GM12891 (cell line): ENCODE data around the gene NCAM1.

Experiments used
- DNase-seq: peaks from one replicate; pipeline ENCODE4 v3.0.0; 2011; ENCODE audit warnings: low spot score; ENCODE audit not compliant: insufficient read length
- FAIRE-seq: peaks from 2 replicates; lab custom pipeline; 2011; peaks lifted over from hg19 to GRCh38; lab: Jason Lieb, UNC
- PAX5 ChIP-seq: IDR thresholded peaks from 2 replicates; pipeline ENCODE4 v1.6.1; 2011; ENCODE audit warnings: low read length, moderate library complexity, mild to moderate bottlenecking; ENCODE audit not compliant: insufficient read depth, severe bottlenecking
- POLR2A ChIP-seq: IDR thresholded peaks from 2 replicates; pipeline ENCODE4 v1.6.1; 2011; ENCODE audit warnings: low read depth, low read length, control low read depth
- POLR2AphosphoS5 ChIP-seq: IDR thresholded peaks from 2 replicates; pipeline ENCODE4 v1.6.1; 2011; ENCODE audit warnings: low read depth, low read length, control low read depth
- POU2F2 ChIP-seq: IDR thresholded peaks from 2 replicates; pipeline ENCODE4 v1.6.1; 2011; ENCODE audit warnings: low read depth, mild to moderate bottlenecking, control low read depth, low read length, moderate library complexity
- SPI1 ChIP-seq: IDR thresholded peaks from 2 replicates; pipeline ENCODE4 v1.6.1; 2011; ENCODE audit warnings: low read depth, low read length, control low read depth
- TAF1 ChIP-seq: IDR thresholded peaks from 2 replicates; pipeline ENCODE4 v1.6.1; 2011; ENCODE audit warnings: low read depth, low read length, control low read depth

NCAM1 gene

GRCh38 chr11:113082341-113082955 lies 121.2 kb downstream of the NCAM1 start:
- no peak for DNase-seq
- no peak for FAIRE-seq
- TF ChIP-seq TAF1: no peak
- no peak for TF ChIP-seq POLR2AphosphoS5
- no peak for TF ChIP-seq POLR2A
- no peak for TF ChIP-seq POU2F2
- TF ChIP-seq SPI1: no peak
- TF ChIP-seq PAX5: no peak

- DNase-seq (no peak), FAIRE-seq (no peak)
- TF ChIP-seq POLR2AphosphoS5: no peak
- TF ChIP-seq POU2F2: no peak
- TF ChIP-seq POLR2A: no peak
- TF ChIP-seq SPI1: no peak
- no peak for TF ChIP-seq PAX5
- no peak for TF ChIP-seq TAF1
Observed at GRCh38 chr11:113083571-113083970, 122.4 kb downstream of the NCAM1 start.

GRCh38 chr11:113084297-113084696 lies 123.1 kb downstream of the NCAM1 start:
- TF ChIP-seq POLR2AphosphoS5 (no peak), POU2F2 (no peak), TAF1 (no peak)
- FAIRE-seq: no peak
- DNase-seq: no peak

- TF ChIP-seq SPI1: no peak
- TF ChIP-seq POLR2A: no peak
- no peak for FAIRE-seq
Observed at GRCh38 chr11:113085446-113085845, 124.2 kb downstream of the NCAM1 start.

GRCh38 chr11:113087706-113088105 lies 126.5 kb downstream of the NCAM1 start:
- TF ChIP-seq TAF1: no peak
- TF ChIP-seq SPI1: no peak
- no peak for TF ChIP-seq PAX5
- TF ChIP-seq POLR2A: no peak
- TF ChIP-seq POU2F2: no peak
- TF ChIP-seq POLR2AphosphoS5: no peak
- FAIRE-seq (no peak), DNase-seq (no peak)

More at GRCh38 chr11:113085446-113085845, 124.2 kb downstream of the NCAM1 start:
- DNase-seq: no peak

- DNase-seq (no peak), FAIRE-seq (no peak)
- TF ChIP-seq POLR2AphosphoS5 (no peak), POU2F2 (no peak), TAF1 (no peak), PAX5 (no peak), SPI1 (no peak)
Observed at GRCh38 chr11:113090716-113091480, 129.7 kb downstream of the NCAM1 start.

GRCh38 chr11:113091481-113091780 lies 130.2 kb downstream of the NCAM1 start:
- no peak for FAIRE-seq
- DNase-seq: no peak
- TF ChIP-seq TAF1: no peak
- TF ChIP-seq PAX5: no peak
- no peak for TF ChIP-seq SPI1
- TF ChIP-seq POU2F2: no peak
- no peak for TF ChIP-seq POLR2AphosphoS5
- TF ChIP-seq POLR2A: no peak

DNA sequence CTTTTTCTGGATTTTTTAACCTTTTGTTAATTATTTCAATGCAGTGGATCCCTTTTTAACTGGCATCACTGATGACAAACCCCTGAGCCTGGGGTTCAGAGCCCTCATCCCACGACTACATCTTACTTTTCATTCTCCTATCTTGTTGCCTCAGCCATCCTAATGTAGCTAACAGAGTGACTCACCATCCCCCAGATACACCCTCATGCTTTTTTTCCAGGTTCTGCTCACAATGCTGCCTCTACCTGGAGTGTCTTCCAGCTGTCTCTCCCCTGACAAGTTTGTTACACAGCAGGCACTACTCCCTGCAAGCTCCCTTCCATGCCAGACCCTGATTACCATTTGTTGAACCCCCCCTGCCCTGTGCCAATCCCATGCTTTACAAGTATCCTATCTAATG lies 135.4 kb downstream of the NCAM1 start:
- TF ChIP-seq PAX5 (no peak), POU2F2 (no peak), POLR2A (no peak), SPI1 (no peak), POLR2AphosphoS5 (no peak), TAF1 (no peak)
- FAIRE-seq: no peak

GRCh38 chr11:113103932-113104690 lies 142.9 kb downstream of the NCAM1 start:
- no peak for FAIRE-seq
- TF ChIP-seq PAX5: no peak
- no peak for TF ChIP-seq SPI1
- no peak for TF ChIP-seq TAF1
- no peak for TF ChIP-seq POU2F2
- no peak for TF ChIP-seq POLR2A
- no peak for TF ChIP-seq POLR2AphosphoS5

More for the DNA sequence above, 135.4 kb downstream of the NCAM1 start:
- DNase-seq: no peak

More at GRCh38 chr11:113103932-113104690, 142.9 kb downstream of the NCAM1 start:
- no peak for DNase-seq
